Loucy (cell line): ENCODE measurements around the gene CYP3A4.
"Not testable (repeated sequence)": the region's sequence is repeated elsewhere in the genome, so short reads cannot be mapped to it uniquely, and the experiment has no call there.

Source experiments
- CTCF ChIP-seq: fragments of 200-600 bp; sonication (generic); conservative IDR thresholded peaks from 2 replicates; pipeline ENCODE4 v1.5.1; 2014; ENCODE audit warnings: mild to moderate bottlenecking, antibody characterized with exemption, low read length
- EZH2phosphoT487 ChIP-seq: fragments of 200-600 bp; IDR thresholded peaks from 2 replicates; pipeline ENCODE4 v1.6.1; 2018; ENCODE audit warnings: antibody characterized with exemption, mild to moderate bottlenecking, moderate library complexity, borderline replicate concordance

- not testable (repeated sequence) for TF ChIP-seq CTCF, EZH2phosphoT487
Measured at GRCh38 chr7:99736667-99737066, 47.3 kb downstream of the CYP3A4 start.
